Esophagus squamous epithelium (tissue), 4 donors: ENCODE measurements around the gene CLCN4.

Source experiments
- CTCF ChIP-seq, 6 experiments: fragments of 450-650 bp in 4 of 6; fragments of 200-600 bp in 2 of 6; sonication (generic) in 2 of 6; IDR thresholded peaks; one replicate each; pipeline ENCODE4 v1.5.1; 2016 to 2019; ENCODE audit warnings: antibody characterized with exemption in 6 of 6, mild to moderate bottlenecking in 4 of 6, moderate library complexity in 4 of 6
- POLR2A ChIP-seq, 4 donors: fragments of 450-650 bp; IDR thresholded peaks; one replicate each; pipeline ENCODE4 v1.6.1; 2017; ENCODE audit warnings: antibody characterized with exemption in 4 of 4, mild to moderate bottlenecking in 4 of 4, moderate library complexity in 3 of 4

GRCh38 chrX:10112510-10112909 is 44.3 kb upstream of the CLCN4 start:
- TF ChIP-seq POLR2A (IDR thresholded peaks at IDR 0.05) (no peak), CTCF (IDR thresholded peaks at IDR 0.05) (no peak)
